ENCODE data around the gene ZIC4. TPM values are rescaled to one million over a fixed set of nuclear protein-coding genes. Genes with fewer than 3 reads are reported as not detected.

Gene ZIC4
- total RNA-seq, 5 donors from 2014 or later (not counting 1 experiment from before 2014, with no cell fraction given) = not detected

- H3K9me3 ChIP-seq = peaks cover 3% of the 10 kb centered on the region
- H3K4me3 ChIP-seq (ENCODE audit: control insufficient read depth in 1 of 2, extremely low read depth in 1 of 2, low read length in 1 of 2) = no peak overlapping the region
- ATAC-seq (replicated peaks in 1 of 4) (no peak), DNase-seq (no peak)
- Mint-ChIP-seq H3K4me1 (peaks cover 0 to 4% (median 0%) of the 10 kb centered on the region in 3 donors), H3K4me3 (no peak overlapping the region), H3K36me3 (no peaks in the 10 kb centered on the region), H3K27ac (no peak overlapping the region), H3K9me3 (peaks cover 0 to 9% (median 0%) of the 10 kb centered on the region in 3 donors), H3K27me3 (peaks cover 83 to 91% of the 10 kb centered on the region in 2 donors)
- no peaks in the 10 kb centered on the region for H3K4me1 ChIP-seq (ENCODE audit: control insufficient read depth in 1 of 2, extremely low read depth in 1 of 2, insufficient read depth in 2 of 2, low read length in 2 of 2)
- no peak overlapping the region for H3K27ac ChIP-seq (ENCODE audit: low read length)
- no peaks in the 10 kb centered on the region for H3K36me3 ChIP-seq (ENCODE audit: control insufficient read depth in 2 of 2, extremely low read depth in 1 of 2, insufficient read depth in 1 of 2, low read length in 1 of 2)
- 0% methylated on average over 1 of the region's 6 CpGs for WGBS (ENCODE audit: insufficient coverage)
- CTCF ChIA-PET = no interaction called here
- H3K27me3 ChIP-seq (replicated peaks in 1 of 2; ENCODE audit: control insufficient read depth in 2 of 2, extremely low read depth in 1 of 2, insufficient read depth in 2 of 2, low read length in 1 of 2) = peaks cover 37 to 45% of the 10 kb centered on the region in 2 experiments
- POLR2A ChIA-PET = no interaction called here
These were observed 22.7 kb downstream of the ZIC4 start for GRCh38 chr3:147383617-147384016.

- Mint-ChIP-seq H3K4me1 (no peaks in the 10 kb centered on the region), H3K27ac (no peak overlapping the region), H3K9me3 (peaks cover 0 to 4% (median 0%) of the 10 kb centered on the region in 3 donors), H3K27me3 (peaks cover 78 to 90% of the 10 kb centered on the region in 2 donors), H3K36me3 (no peaks in the 10 kb centered on the region), H3K4me3 (no peak overlapping the region)
- ChIA-PET POLR2A (no interaction called here), CTCF (no interaction called here)
- ATAC-seq (replicated peaks in 1 of 4) (no peak), DNase-seq (no peak)
- 0% methylated on average over 1 of the region's 6 CpGs for WGBS (ENCODE audit: insufficient coverage)
- H3K27me3 ChIP-seq (replicated peaks in 1 of 2; ENCODE audit: control insufficient read depth in 2 of 2, extremely low read depth in 1 of 2, insufficient read depth in 2 of 2, low read length in 1 of 2) = peaks cover 44 to 47% of the 10 kb centered on the region in 2 experiments
- no peak overlapping the region for H3K4me3 ChIP-seq (ENCODE audit: control insufficient read depth in 1 of 2, extremely low read depth in 1 of 2, low read length in 1 of 2)
- no peak overlapping the region for H3K27ac ChIP-seq (ENCODE audit: low read length)
- H3K9me3 ChIP-seq = peaks cover 2% of the 10 kb centered on the region
- H3K4me1 ChIP-seq (ENCODE audit: control insufficient read depth in 1 of 2, extremely low read depth in 1 of 2, insufficient read depth in 2 of 2, low read length in 2 of 2) = no peaks in the 10 kb centered on the region
- no peaks in the 10 kb centered on the region for H3K36me3 ChIP-seq (ENCODE audit: control insufficient read depth in 2 of 2, extremely low read depth in 1 of 2, insufficient read depth in 1 of 2, low read length in 1 of 2)
These were observed 24.7 kb downstream of the ZIC4 start for GRCh38 chr3:147381596-147381995.

- ChIA-PET POLR2A (no interaction called here), CTCF (no interaction called here)
- Histone ChIP-seq H3K4me3 (ENCODE audit: control insufficient read depth in 1 of 2, extremely low read depth in 1 of 2, low read length in 1 of 2) (no peak overlapping the region), H3K27ac (ENCODE audit: low read length) (no peak overlapping the region), H3K27me3 (replicated peaks in 1 of 2; ENCODE audit: control insufficient read depth in 2 of 2, extremely low read depth in 1 of 2, insufficient read depth in 2 of 2, low read length in 1 of 2) (peaks cover 44% of the 10 kb centered on the region in 2 experiments), H3K36me3 (ENCODE audit: control insufficient read depth in 2 of 2, extremely low read depth in 1 of 2, insufficient read depth in 1 of 2, low read length in 1 of 2) (no peaks in the 10 kb centered on the region), H3K9me3 (no peaks in the 10 kb centered on the region), H3K4me1 (ENCODE audit: control insufficient read depth in 1 of 2, extremely low read depth in 1 of 2, insufficient read depth in 2 of 2, low read length in 2 of 2) (no peaks in the 10 kb centered on the region)
- DNase-seq (no peak), ATAC-seq (replicated peaks in 1 of 4) (no peak)
- Mint-ChIP-seq H3K4me1 (no peaks in the 10 kb centered on the region), H3K36me3 (no peaks in the 10 kb centered on the region), H3K27me3 (peaks cover 73 to 86% of the 10 kb centered on the region in 2 donors), H3K27ac (no peak overlapping the region), H3K9me3 (peaks cover 0 to 4% (median 0%) of the 10 kb centered on the region in 3 donors), H3K4me3 (no peak overlapping the region)
- WGBS (ENCODE audit: insufficient coverage) = 20% methylated on average over 2 of the region's 3 CpGs
These were observed 25.4 kb downstream of the ZIC4 start for GRCh38 chr3:147380977-147381376.

DNA sequence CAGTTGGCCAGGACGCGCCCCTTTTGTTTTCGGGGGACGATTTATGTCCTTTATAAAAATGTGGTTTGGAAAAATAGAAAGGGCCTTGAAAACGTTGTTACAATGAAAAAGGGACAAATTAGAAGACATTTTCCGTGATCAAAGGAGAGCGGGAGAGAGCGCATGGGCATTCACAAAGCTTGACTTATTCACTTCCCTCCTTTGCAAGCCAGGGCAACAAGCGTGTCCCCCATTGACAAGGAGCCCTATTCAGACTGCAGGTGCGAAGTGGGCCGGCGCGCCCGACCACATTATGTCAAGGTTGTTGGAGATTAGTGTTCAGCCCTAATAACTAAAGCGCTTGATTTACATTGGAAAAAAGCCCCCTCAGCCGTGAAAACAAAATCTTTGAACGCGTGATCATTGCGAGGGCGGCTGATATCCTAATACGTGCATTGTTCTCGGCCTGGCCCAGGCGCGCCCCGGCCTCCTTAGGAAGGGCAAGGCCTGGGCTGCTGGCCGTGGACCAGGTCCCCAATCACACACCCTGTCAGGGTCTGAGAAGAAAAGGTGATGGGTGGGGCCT is 25.9 kb downstream of the ZIC4 start:
- H3K4me1 Mint-ChIP-seq = no peaks in the 10 kb centered on the region
- no peak for ATAC-seq (replicated peaks in 1 of 4)

DNA sequence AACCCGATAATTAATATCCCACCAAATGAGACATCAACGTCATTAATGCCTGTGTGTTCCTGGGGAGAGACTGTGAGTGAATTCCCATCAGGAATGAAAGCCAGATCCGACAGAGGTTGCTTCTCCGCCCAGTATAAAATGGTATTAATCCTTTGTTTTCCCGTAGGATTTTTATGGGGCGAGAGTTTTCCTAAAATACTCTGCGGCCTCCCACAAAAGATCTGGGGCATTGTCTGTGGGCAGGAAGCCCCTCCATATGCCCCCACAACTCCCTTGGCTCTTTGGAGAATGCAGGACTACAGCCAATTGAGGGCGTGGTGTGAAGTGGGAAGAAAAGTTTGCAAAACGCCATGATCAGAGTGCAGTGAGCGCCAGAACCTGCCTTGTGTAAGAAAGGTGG is 26.7 kb downstream of the ZIC4 start:
- Mint-ChIP-seq H3K36me3 (no peaks in the 10 kb centered on the region), H3K27me3 (peaks cover 67 to 77% of the 10 kb centered on the region in 2 donors), H3K27ac (no peak overlapping the region), H3K4me3 (no peak overlapping the region), H3K9me3 (peaks cover 0 to 4% (median 0%) of the 10 kb centered on the region in 3 donors), H3K4me1 (no peaks in the 10 kb centered on the region)
- CTCF ChIA-PET = no interaction called here
- no CpG with 5 or more reads among the region's 10 CpGs for WGBS (ENCODE audit: insufficient coverage)
- Histone ChIP-seq H3K4me1 (ENCODE audit: control insufficient read depth in 1 of 2, extremely low read depth in 1 of 2, insufficient read depth in 2 of 2, low read length in 2 of 2) (no peaks in the 10 kb centered on the region), H3K9me3 (no peaks in the 10 kb centered on the region), H3K4me3 (ENCODE audit: control insufficient read depth in 1 of 2, extremely low read depth in 1 of 2, low read length in 1 of 2) (no peak overlapping the region), H3K36me3 (ENCODE audit: control insufficient read depth in 2 of 2, extremely low read depth in 1 of 2, insufficient read depth in 1 of 2, low read length in 1 of 2) (no peaks in the 10 kb centered on the region), H3K27me3 (replicated peaks in 1 of 2; ENCODE audit: control insufficient read depth in 2 of 2, extremely low read depth in 1 of 2, insufficient read depth in 2 of 2, low read length in 1 of 2) (peaks cover 32 to 35% of the 10 kb centered on the region in 2 experiments), H3K27ac (ENCODE audit: low read length) (no peak overlapping the region)
- POLR2A ChIA-PET = no interaction called here
- no peak for DNase-seq
- ATAC-seq (replicated peaks in 1 of 4) = no peak

More for the DNA sequence above, 25.9 kb downstream of the ZIC4 start:
- no peaks in the 10 kb centered on the region for H3K9me3 ChIP-seq
- Mint-ChIP-seq H3K9me3 (peaks cover 0 to 4% (median 0%) of the 10 kb centered on the region in 3 donors), H3K36me3 (no peaks in the 10 kb centered on the region), H3K4me3 (no peak overlapping the region), H3K27ac (no peak overlapping the region), H3K27me3 (peaks cover 71 to 80% of the 10 kb centered on the region in 2 donors)
- WGBS (ENCODE audit: insufficient coverage) = 17% methylated on average over 23 of the region's 26 CpGs
- H3K27me3 ChIP-seq (replicated peaks in 1 of 2; ENCODE audit: control insufficient read depth in 2 of 2, extremely low read depth in 1 of 2, insufficient read depth in 2 of 2, low read length in 1 of 2) = peaks cover 39 to 43% of the 10 kb centered on the region in 2 experiments
- no peak for DNase-seq
- ChIA-PET POLR2A (no interaction called here), CTCF (no interaction called here)
- no peaks in the 10 kb centered on the region for H3K4me1 ChIP-seq (ENCODE audit: control insufficient read depth in 1 of 2, extremely low read depth in 1 of 2, insufficient read depth in 2 of 2, low read length in 2 of 2)
- H3K4me3 ChIP-seq (ENCODE audit: control insufficient read depth in 1 of 2, extremely low read depth in 1 of 2, low read length in 1 of 2) = no peak overlapping the region
- no peak overlapping the region for H3K27ac ChIP-seq (ENCODE audit: low read length)
- no peaks in the 10 kb centered on the region for H3K36me3 ChIP-seq (ENCODE audit: control insufficient read depth in 2 of 2, extremely low read depth in 1 of 2, insufficient read depth in 1 of 2, low read length in 1 of 2)

GRCh38 chr3:147377412-147378367 is 28.7 kb downstream of the ZIC4 start:
- Histone ChIP-seq H3K4me1 (ENCODE audit: control insufficient read depth in 1 of 2, extremely low read depth in 1 of 2, insufficient read depth in 2 of 2, low read length in 2 of 2) (no peaks in the 10 kb centered on the region), H3K27ac (ENCODE audit: low read length) (no peak overlapping the region), H3K36me3 (ENCODE audit: control insufficient read depth in 2 of 2, extremely low read depth in 1 of 2, insufficient read depth in 1 of 2, low read length in 1 of 2) (no peaks in the 10 kb centered on the region), H3K27me3 (replicated peaks in 1 of 2; ENCODE audit: control insufficient read depth in 2 of 2, extremely low read depth in 1 of 2, insufficient read depth in 2 of 2, low read length in 1 of 2) (peaks cover 29 to 35% of the 10 kb centered on the region in 2 experiments), H3K4me3 (ENCODE audit: control insufficient read depth in 1 of 2, extremely low read depth in 1 of 2, low read length in 1 of 2) (no peak overlapping the region), H3K9me3 (no peaks in the 10 kb centered on the region)
- H3K4me3 Mint-ChIP-seq = no peak overlapping the region
- WGBS (ENCODE audit: insufficient coverage) = 5% methylated on average over 18 of the region's 30 CpGs
- peaks cover 0 to 4% (median 4%) of the 10 kb centered on the region in 3 donors for H3K9me3 Mint-ChIP-seq
- ChIA-PET CTCF (no interaction called here), POLR2A (no interaction called here)
- H3K27ac Mint-ChIP-seq = no peak overlapping the region
- ATAC-seq (replicated peaks in 1 of 4) (no peak), DNase-seq (no peak)
- peaks cover 68 to 73% of the 10 kb centered on the region in 2 donors for H3K27me3 Mint-ChIP-seq
- no peaks in the 10 kb centered on the region for H3K4me1 Mint-ChIP-seq
- H3K36me3 Mint-ChIP-seq = no peaks in the 10 kb centered on the region

Data from T-cell (primary cell).